HG03342 (cell line): ENCODE data around the gene GCK.
"Not testable (repeated sequence)": the region's sequence is repeated elsewhere in the genome, so short reads cannot be mapped to it uniquely, and the experiment has no call there.

Source experiments
- ATAC-seq: cut with Tn5 transposase; IDR thresholded peaks from one replicate; pipeline ENCODE4 v1.9.1; 2021; ENCODE audit warnings: mild to moderate bottlenecking, moderate library complexity; ENCODE audit not compliant: unreplicated experiment

Gene GCK

GRCh38 chr7:44184206-44184872 lies 4.9 kb downstream of the GCK start:
- ATAC-seq, result no peak

GRCh38 chr7:44183386-44183785 lies 5.9 kb downstream of the GCK start:
- ATAC-seq, result no peak

GRCh38 chr7:44182827-44183226 lies 6.4 kb downstream of the GCK start:
- ATAC-seq, result no peak

GRCh38 chr7:44180631-44181030 lies 8.6 kb downstream of the GCK start:
- no peak for ATAC-seq

- ATAC-seq, result no peak
These were observed 11.6 kb downstream of the GCK start for GRCh38 chr7:44177570-44178131.

- ATAC-seq, result no peak
These were observed 12.8 kb downstream of the GCK start for GRCh38 chr7:44176486-44176885.

- ATAC-seq, result no peak
These were observed 13.5 kb downstream of the GCK start for GRCh38 chr7:44175730-44176129.

GRCh38 chr7:44174694-44174948 lies 14.6 kb downstream of the GCK start:
- ATAC-seq, result not testable (repeated sequence)

GRCh38 chr7:44173911-44174693 lies 15.1 kb downstream of the GCK start:
- no peak for ATAC-seq

GRCh38 chr7:44172803-44173424 lies 16.3 kb downstream of the GCK start:
- no peak for ATAC-seq

GRCh38 chr7:44172352-44172751 lies 16.9 kb downstream of the GCK start:
- no peak for ATAC-seq

GRCh38 chr7:44171901-44172300 lies 17.3 kb downstream of the GCK start:
- not testable (repeated sequence) for ATAC-seq

- ATAC-seq, result peak; percentile 67
These were observed 21.3 kb downstream of the GCK start for GRCh38 chr7:44167920-44168319.

- ATAC-seq, result no peak
These were observed 25.6 kb downstream of the GCK start for GRCh38 chr7:44163591-44163990.

- no peak for ATAC-seq
These were observed 26.3 kb downstream of the GCK start for GRCh38 chr7:44162785-44163395.

- ATAC-seq, result no peak
These were observed 27.1 kb downstream of the GCK start for GRCh38 chr7:44162179-44162578.

- no peak for ATAC-seq
These were observed 27.9 kb downstream of the GCK start for GRCh38 chr7:44161371-44161770.

- ATAC-seq, result no peak
These were observed 29.2 kb downstream of the GCK start for GRCh38 chr7:44159824-44160630.

- no peak for ATAC-seq
These were observed 30.2 kb downstream of the GCK start for GRCh38 chr7:44158873-44159631.
